Aorta (tissue), 5 donors: ENCODE data around the gene RAI1. TPM values are rescaled to one million over a fixed set of nuclear protein-coding genes. Genes with fewer than 3 reads are reported as not detected.
"Not testable (repeated sequence)": the region's sequence is repeated elsewhere in the genome, so short reads cannot be mapped to it uniquely, and the experiment has no call there.

ENCODE experiments used
- ATAC-seq: fragments of 200-7000 bp; cut with Tn5 transposase; one replicate; pipeline ENCODE4 v1.9.1; 2022; ENCODE audit warnings: moderate library complexity; ENCODE audit not compliant: low FRiP score
- DNase-seq, 2 donors: peaks; one replicate each; pipeline ENCODE4 v3.0.0-alpha.2; 2020
- H3K27ac ChIP-seq, 2 donors: one replicate each; pipeline ENCODE4 v1.5.1; 2013; ENCODE audit warnings: low read length in 2 of 2, mild to moderate bottlenecking in 2 of 2, moderate library complexity in 2 of 2, control low read depth in 1 of 2, inconsistent platforms in 1 of 2, low read depth in 1 of 2
- H3K27me3 ChIP-seq, 2 donors: one replicate each; pipeline ENCODE4 v1.6.1; 2013; ENCODE audit warnings: control low read depth in 1 of 2, low read length in 1 of 2, mild to moderate bottlenecking in 1 of 2, moderate library complexity in 1 of 2; ENCODE audit not compliant: insufficient read depth in 2 of 2, control insufficient read depth in 1 of 2
- H3K36me3 ChIP-seq, 2 donors: one replicate each; pipeline ENCODE4 v1.6.1; 2013; ENCODE audit warnings: control low read depth in 1 of 2, low read length in 1 of 2, mild to moderate bottlenecking in 1 of 2; ENCODE audit not compliant: insufficient read depth in 2 of 2, control insufficient read depth in 1 of 2
- H3K4me1 ChIP-seq, 2 donors: one replicate each; pipeline ENCODE4 v1.6.1; 2013; ENCODE audit warnings: low read length in 2 of 2, control low read depth in 1 of 2, mild to moderate bottlenecking in 1 of 2, moderate library complexity in 1 of 2; ENCODE audit not compliant: insufficient read depth in 2 of 2, control insufficient read depth in 1 of 2
- H3K4me3 ChIP-seq, 2 donors: one replicate each; pipeline ENCODE4 v1.5.1; 2013; ENCODE audit warnings: low read length in 2 of 2, control low read depth in 1 of 2, mild to moderate bottlenecking in 1 of 2
- H3K9me3 ChIP-seq: one replicate; pipeline ENCODE4 v1.6.1; 2013; ENCODE audit warnings: mild to moderate bottlenecking, low read length; ENCODE audit not compliant: control insufficient read depth
- WGBS, 2 donors: extraction: QIAGEN DNeasy Blood & Tissue Kit; methylation state at CpG; one replicate each; pipeline ENCODE4 v1.1.7; 2013; 5-methylcytosine and 5-hydroxymethylcytosine counted together
- intact Hi-C, 2 donors: fragments of 100-400 bp; cut with DNase I; formaldehyde crosslinking; loops; one replicate each; pipeline versions ENCODE4 v1.14.2 to v1.15.0; 2022
- polyA plus RNA-seq, 2 donors: library from polyadenylated mRNA; stranded (reverse); fragments of 200-250 nt; gene quantifications; one replicate each; pipeline ENCODE4 v1.2.3, GENCODE V29; 2013
- total RNA-seq, 2 donors: library from RNA; stranded (reverse); fragmentation: NEBNext Ultra II Directional; extraction: Animal tissue kit (Norgen Biotek cat#: 25700); gene quantifications; one replicate each; pipeline ENCODE4 v1.2.1, GENCODE V29; 2021
- donor health status: healthy with polysubstance abuse.
- donor health status: Bipolar disorder and iron deficiency.
- donor health status: DM: no; HTN: no; CAD: no.
- donor health status: DM: no; HTN: no; CAD: no.
- donor health status: DM: yes; HTN: yes; CAD: no.

RAI1 gene
- total and polyA plus RNA-seq, 4 donors: 2.0 to 35.8 (median 15.4) TPM

DNA sequence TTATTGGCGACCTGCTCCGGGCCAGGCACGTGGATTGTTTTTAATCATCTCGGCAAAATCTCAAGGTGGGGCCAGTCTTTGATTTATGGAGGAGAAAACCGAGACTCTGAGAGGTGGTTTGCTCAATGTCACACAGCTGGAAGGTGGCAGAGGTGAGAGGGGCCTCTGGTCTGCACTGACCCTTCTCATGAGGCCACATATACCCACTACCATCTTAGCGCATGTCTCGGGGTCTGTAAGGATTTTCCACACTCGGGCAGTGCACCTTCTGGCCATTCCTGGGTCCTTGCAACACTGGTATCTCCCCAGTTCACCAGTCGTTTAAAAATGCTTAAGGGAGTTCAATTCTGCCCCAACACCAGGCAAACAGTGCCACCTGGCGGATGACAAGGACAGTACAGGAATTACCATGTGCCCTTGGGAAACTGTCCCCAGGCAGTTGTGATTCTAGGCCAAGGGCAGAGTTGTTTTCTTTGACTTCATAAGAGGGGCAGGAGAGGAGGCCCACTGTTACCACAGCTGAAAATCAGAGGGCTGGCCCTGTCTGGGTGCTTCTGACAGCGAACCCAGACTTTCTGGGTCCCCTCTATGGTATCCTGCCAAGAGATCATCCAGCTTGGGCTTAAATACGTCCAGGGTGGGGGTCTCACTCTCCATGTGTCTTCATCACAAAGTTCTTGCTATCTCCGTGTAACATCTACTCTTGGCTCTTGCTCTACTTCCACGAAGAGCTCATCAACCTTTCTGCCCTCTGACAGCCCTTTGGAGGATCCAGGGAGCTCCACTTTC is 39.4 kb upstream of the RAI1 start:
- no peaks in the 10 kb centered on the region for H3K27me3 ChIP-seq
- H3K4me1 ChIP-seq: no peaks in the 10 kb centered on the region
- no peak overlapping the region for H3K27ac ChIP-seq
- H3K9me3 ChIP-seq: peaks cover 1% of the 10 kb centered on the region
- WGBS, 2 donors: 25 to 28% methylated on average over 14 of the region's 14 CpGs
- DNase-seq (peak; percentile 81 to 90), ATAC-seq (peak; percentile 83)
- no peak overlapping the region for H3K4me3 ChIP-seq
- intact Hi-C loops: loop anchor here (2.0 kb wide), 2 partner anchors 145 to 287 kb away; partner anchors contain the start of gene RASD1 (in 1 of the 2)
- H3K36me3 ChIP-seq: no peaks in the 10 kb centered on the region

- H3K36me3 ChIP-seq, H3K27me3 ChIP-seq, H3K4me3 ChIP-seq, intact Hi-C loops, H3K4me1 ChIP-seq, DNase-seq, H3K27ac ChIP-seq, ATAC-seq, H3K9me3 ChIP-seq: not testable (repeated sequence)
- 73 to 84% methylated on average over 4 of the region's 4 CpGs for WGBS, 2 donors
Measured at GRCh38 chr17:17645148-17645547, 36.1 kb upstream of the RAI1 start.

- no peak overlapping the region for H3K27ac ChIP-seq
- H3K9me3 ChIP-seq: peaks cover 1% of the 10 kb centered on the region
- no peaks in the 10 kb centered on the region for H3K27me3 ChIP-seq
- WGBS, 2 donors: 94 to 98% methylated on average over 2 of the region's 2 CpGs
- H3K4me1 ChIP-seq: no peaks in the 10 kb centered on the region
- H3K36me3 ChIP-seq: no peaks in the 10 kb centered on the region
- no peak overlapping the region for H3K4me3 ChIP-seq
- ATAC-seq: no peak
- intact Hi-C loops: no loop called here
- no peak for DNase-seq
Measured at GRCh38 chr17:17645961-17646360, 35.3 kb upstream of the RAI1 start.

- intact Hi-C loops: no loop called here
- Histone ChIP-seq H3K4me1 (no peaks in the 10 kb centered on the region), H3K36me3 (no peaks in the 10 kb centered on the region), H3K27ac (no peak overlapping the region), H3K9me3 (peaks cover 1% of the 10 kb centered on the region), H3K27me3 (no peaks in the 10 kb centered on the region), H3K4me3 (no peak overlapping the region)
- 91 to 94% methylated on average over 14 of the region's 14 CpGs for WGBS, 2 donors
- no peak for DNase-seq
- ATAC-seq: no peak
Measured at GRCh38 chr17:17647524-17648178, 33.6 kb upstream of the RAI1 start.

- no peaks in the 10 kb centered on the region for H3K27me3 ChIP-seq
- H3K4me1 ChIP-seq: no peaks in the 10 kb centered on the region
- DNase-seq: no peak
- 21 to 25% methylated on average over 7 of the region's 7 CpGs for WGBS, 2 donors
- H3K27ac ChIP-seq: no peak overlapping the region
- H3K36me3 ChIP-seq: no peaks in the 10 kb centered on the region
- no peak for ATAC-seq
- H3K4me3 ChIP-seq: no peak overlapping the region
- intact Hi-C loops: no loop called here
- H3K9me3 ChIP-seq: peaks cover 1% of the 10 kb centered on the region
Measured at GRCh38 chr17:17648762-17649161, 32.5 kb upstream of the RAI1 start.

DNA sequence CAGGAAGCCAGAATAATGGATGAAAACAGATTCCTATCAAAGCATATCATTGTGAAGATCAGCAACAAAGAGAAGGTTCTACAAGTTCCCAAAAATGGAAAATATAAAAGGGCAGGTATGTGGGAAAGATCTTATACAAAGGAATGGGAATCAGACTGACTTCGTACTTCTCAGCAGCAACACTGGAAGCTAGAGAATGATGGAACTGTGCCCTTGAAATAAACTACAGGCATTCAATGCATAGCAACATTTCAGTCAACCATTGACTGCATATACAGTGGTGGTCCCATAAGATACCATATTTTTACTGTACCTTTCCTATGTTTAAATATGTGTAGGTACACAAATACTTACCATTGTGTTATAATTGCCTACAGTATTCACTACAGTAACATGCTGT is 30.3 kb upstream of the RAI1 start:
- no peaks in the 10 kb centered on the region for H3K36me3 ChIP-seq
- H3K4me3 ChIP-seq: no peak overlapping the region
- no peak for DNase-seq

GRCh38 chr17:17653343-17653742 is 27.9 kb upstream of the RAI1 start:
- Histone ChIP-seq H3K4me1 (no peaks in the 10 kb centered on the region), H3K4me3 (no peak overlapping the region), H3K36me3 (no peaks in the 10 kb centered on the region), H3K27ac (no peak overlapping the region), H3K9me3 (peaks cover 1% of the 10 kb centered on the region), H3K27me3 (no peaks in the 10 kb centered on the region)
- no peak for DNase-seq
- ATAC-seq: no peak
- intact Hi-C loops: no loop called here
- WGBS, 2 donors: 56 to 70% methylated on average over 3 of the region's 3 CpGs

More for the DNA sequence above, 30.3 kb upstream of the RAI1 start:
- H3K9me3 ChIP-seq: peaks cover 1% of the 10 kb centered on the region
- intact Hi-C loops: no loop called here
- H3K27ac ChIP-seq: no peak overlapping the region
- WGBS, 2 donors: 93% methylated on average over 1 of the region's 1 CpG
- no peak for ATAC-seq
- H3K27me3 ChIP-seq: no peaks in the 10 kb centered on the region
- H3K4me1 ChIP-seq: no peaks in the 10 kb centered on the region

DNA sequence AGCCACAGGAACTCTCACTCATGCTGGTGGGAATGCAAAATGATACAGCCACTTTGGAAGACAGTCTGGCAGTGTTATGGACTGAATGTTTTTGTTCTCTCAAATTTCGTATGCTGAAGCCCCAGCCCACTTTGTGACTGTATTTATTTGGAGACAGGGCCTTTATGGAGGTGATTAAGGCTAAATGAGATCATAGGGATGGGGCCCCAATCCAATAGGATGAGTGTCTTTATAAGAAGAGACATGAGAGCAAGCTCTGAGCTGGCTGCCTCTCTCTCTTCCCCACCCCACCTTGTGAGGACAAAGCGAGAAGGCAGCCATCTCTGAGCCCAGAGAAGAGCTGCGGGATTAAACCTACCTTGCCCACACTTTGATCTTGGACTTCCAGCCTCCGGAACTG is 21.9 kb upstream of the RAI1 start:
- no peaks in the 10 kb centered on the region for H3K36me3 ChIP-seq
- ATAC-seq: no peak
- no peak overlapping the region for H3K27ac ChIP-seq
- no peaks in the 10 kb centered on the region for H3K27me3 ChIP-seq
- no peak overlapping the region for H3K4me3 ChIP-seq
- intact Hi-C loops: no loop called here
- DNase-seq: no peak
- no peaks in the 10 kb centered on the region for H3K4me1 ChIP-seq
- peaks cover 6% of the 10 kb centered on the region for H3K9me3 ChIP-seq
- 78 to 82% methylated on average over 4 of the region's 4 CpGs for WGBS, 2 donors

DNA sequence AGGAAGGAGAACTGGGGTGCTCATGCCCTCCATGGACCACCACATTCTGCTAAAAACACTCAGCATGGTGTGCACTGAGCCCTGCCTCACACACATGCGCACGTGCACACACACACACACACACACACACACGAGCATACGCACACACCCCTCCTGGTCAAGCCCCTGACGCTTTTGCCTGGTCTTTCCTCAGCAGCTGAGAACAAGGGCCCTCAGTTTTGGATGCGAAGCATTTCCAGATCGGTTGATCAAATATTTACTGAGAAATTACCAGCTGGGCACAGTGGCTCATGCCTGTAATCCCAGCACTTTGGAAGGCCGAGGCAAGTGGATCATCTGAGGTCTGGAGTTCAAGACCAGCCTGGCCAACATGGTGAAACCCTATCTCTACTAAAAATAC is 20.1 kb upstream of the RAI1 start:
- peaks cover 5% of the 10 kb centered on the region for H3K9me3 ChIP-seq
- no peak overlapping the region for H3K27ac ChIP-seq
- peak in 1 of 2 donors; percentile 11 for DNase-seq
- ATAC-seq: no peak
- no peaks in the 10 kb centered on the region for H3K4me1 ChIP-seq
- no peak overlapping the region for H3K4me3 ChIP-seq
- intact Hi-C loops: no loop called here
- H3K27me3 ChIP-seq: no peaks in the 10 kb centered on the region
- H3K36me3 ChIP-seq: no peaks in the 10 kb centered on the region
- 86 to 87% methylated on average over 8 of the region's 8 CpGs for WGBS, 2 donors
